RWPE1 (cell line): ENCODE data around the gene SDCCAG8.

ENCODE experiments used
- CTCF ChIA-PET: fragments of 350-600 bp; sonication (Branson Sonifier 250); formaldehyde crosslinking; extraction: SDS; loops from one replicate; lab custom pipeline; 2021; lab: Yijun Ruan, JAX
- POLR2A ChIA-PET: fragments of 400-600 bp; formaldehyde crosslinking; extraction: SDS; loops from one replicate; lab custom pipeline; 2020; ENCODE audit warnings: antibody characterized with exemption; ENCODE audit not compliant: low non-redundant PET; lab: Yijun Ruan, JAX
- DNase-seq: peaks from one replicate; pipeline ENCODE4 v3.0.0; 2012; ENCODE audit warnings: low spot score
- H3K27ac ChIP-seq: fragments of 450-650 bp; 2 replicates; pipeline ENCODE4 v1.5.1; 2017
- CTCF ChIP-seq: fragments of 450-650 bp; conservative IDR thresholded peaks from 2 replicates; pipeline ENCODE4 v1.5.1; 2017; ENCODE audit warnings: low read depth, mild to moderate bottlenecking

SDCCAG8 gene

GRCh38 chr1:243526180-243526579, 270.3 kb downstream of the SDCCAG8 start:
- DNase-seq, result no peak
- ChIA-PET CTCF (interaction anchor here (0.6 kb wide), 1 partner anchor 10 kb away, joined by 3 read pairs; no protein-coding TSS in a partner anchor), POLR2A (no interaction called here)
- no peak for TF ChIP-seq CTCF
- no peak overlapping the region for H3K27ac ChIP-seq

GRCh38 chr1:243528459-243529121, 272.7 kb downstream of the SDCCAG8 start:
- CTCF ChIA-PET, result no interaction called here
- no peak for TF ChIP-seq CTCF
- no peak for DNase-seq
- POLR2A ChIA-PET, result no interaction called here
- H3K27ac ChIP-seq, result no peak overlapping the region

GRCh38 chr1:243529512-243529911, 273.7 kb downstream of the SDCCAG8 start:
- no peak for TF ChIP-seq CTCF
- CTCF ChIA-PET, result no interaction called here
- no peak overlapping the region for H3K27ac ChIP-seq
- POLR2A ChIA-PET, result no interaction called here
- no peak for DNase-seq

GRCh38 chr1:243535014-243535413, 279.2 kb downstream of the SDCCAG8 start:
- H3K27ac ChIP-seq, result no peak overlapping the region
- ChIA-PET POLR2A (no interaction called here), CTCF (interaction anchor here (0.6 to 0.7 kb wide), 3 partner anchors 34 to 841 kb away, joined by 3 read pairs; no protein-coding TSS in a partner anchor)
- DNase-seq, result no peak
- TF ChIP-seq CTCF, result no peak

- DNase-seq, result no peak
- CTCF ChIA-PET, result no interaction called here
- no peak overlapping the region for H3K27ac ChIP-seq
- no peak for TF ChIP-seq CTCF
- POLR2A ChIA-PET, result no interaction called here
These were observed 283.8 kb downstream of the SDCCAG8 start for GRCh38 chr1:243539636-243540035.

GRCh38 chr1:243542739-243543415, 287.0 kb downstream of the SDCCAG8 start:
- CTCF ChIA-PET, result interaction anchor here (0.6 kb wide), 1 partner anchor 1604 kb away, joined by 6 read pairs; no protein-coding TSS in a partner anchor
- no peak for DNase-seq
- TF ChIP-seq CTCF, result no peak
- H3K27ac ChIP-seq, result no peak overlapping the region
- POLR2A ChIA-PET, result no interaction called here
